Upper lobe of left lung (tissue), 6 donors: ENCODE measurements around the gene CENPU. TPM values are rescaled to one million over a fixed set of nuclear protein-coding genes. Genes with fewer than 3 reads are reported as not detected.
"Not testable (repeated sequence)": the region's sequence is repeated elsewhere in the genome, so short reads cannot be mapped to it uniquely, and the experiment has no call there.

Experiments used
- ATAC-seq, 2 donors: fragments of 200-7000 bp; cut with Tn5 transposase; one replicate each; pipeline ENCODE4 v1.9.1; 2022; ENCODE audit warnings: mild to moderate bottlenecking in 2 of 2, moderate library complexity in 2 of 2; ENCODE audit not compliant: low FRiP score in 2 of 2
- DNase-seq, 2 donors: peaks; one replicate each; pipeline ENCODE4 v3.0.0-alpha.2; 2019 to 2020
- H3K27ac ChIP-seq, 4 donors: fragments of 200-600 bp; sonication (generic); one replicate each; pipeline ENCODE4 v1.5.1; 2016 to 2019
- H3K27me3 ChIP-seq, 4 donors: fragments of 200-600 bp; sonication (generic); one replicate each; pipeline ENCODE4 v1.5.1; 2017 to 2019
- H3K36me3 ChIP-seq, 4 donors: fragments of 200-600 bp; sonication (generic); one replicate each; pipeline ENCODE4 v1.5.1; 2016 to 2019
- H3K4me1 ChIP-seq, 4 donors: fragments of 200-600 bp; sonication (generic); one replicate each; pipeline ENCODE4 v1.5.1; 2018 to 2019
- H3K4me3 ChIP-seq, 4 donors: fragments of 200-600 bp; sonication (generic); one replicate each; pipeline ENCODE4 v1.5.1; 2017 to 2019; ENCODE audit warnings: mild to moderate bottlenecking in 2 of 4, moderate library complexity in 1 of 4
- H3K9me3 ChIP-seq, 4 donors: fragments of 200-600 bp; sonication (generic); one replicate each; pipeline ENCODE4 v1.5.1; 2018 to 2019
- CTCF ChIP-seq, 6 experiments: fragments of 450-650 bp in 4 of 6; fragments of 200-600 bp in 2 of 6; sonication (generic) in 2 of 6; IDR thresholded peaks; one replicate each; pipeline ENCODE4 v1.5.1; 2016 to 2019; ENCODE audit warnings: antibody characterized with exemption in 6 of 6
- EP300 ChIP-seq, 4 donors: sonication (generic); formaldehyde crosslinking; IDR thresholded peaks; one replicate each; pipeline ENCODE4 v1.5.1; 2017; ENCODE audit warnings: antibody characterized with exemption in 4 of 4, control low read depth in 2 of 4
- POLR2A ChIP-seq, 4 donors: fragments of 450-650 bp; IDR thresholded peaks; one replicate each; pipeline ENCODE4 v1.5.1; 2016 to 2017; ENCODE audit warnings: antibody characterized with exemption in 4 of 4, mild to moderate bottlenecking in 2 of 4
- POLR2AphosphoS5 ChIP-seq, 2 donors: sonication (generic); formaldehyde crosslinking; IDR thresholded peaks; one replicate each; pipeline ENCODE4 v1.5.1; 2017; ENCODE audit warnings: antibody characterized with exemption in 2 of 2
- WGBS, 2 donors: methylation state at CpG; one replicate each; pipeline ENCODE4 v1.1.5; 2017 to 2018; 5-methylcytosine and 5-hydroxymethylcytosine counted together
- total RNA-seq, 6 donors: library from RNA; depleted of rRNA in 4 of 6; stranded (reverse); fragments of >200 nt in 4 of 6; gene quantifications; one replicate each; pipeline versions ENCODE4 v1.1.0 to v1.2.1, GENCODE V29; 2016 to 2021
- donor health status: DM: no; HTN: no; CAD: no; lungs with moderate emphysema.
- donor health status: DM: no; HTN: yes; CAD: no; lungs with severe emphysema.

The CENPU gene
- total RNA-seq, 6 donors from 2014 or later = 0.44 to 5.5 (median 3.5) TPM; not detected in 1

DNA sequence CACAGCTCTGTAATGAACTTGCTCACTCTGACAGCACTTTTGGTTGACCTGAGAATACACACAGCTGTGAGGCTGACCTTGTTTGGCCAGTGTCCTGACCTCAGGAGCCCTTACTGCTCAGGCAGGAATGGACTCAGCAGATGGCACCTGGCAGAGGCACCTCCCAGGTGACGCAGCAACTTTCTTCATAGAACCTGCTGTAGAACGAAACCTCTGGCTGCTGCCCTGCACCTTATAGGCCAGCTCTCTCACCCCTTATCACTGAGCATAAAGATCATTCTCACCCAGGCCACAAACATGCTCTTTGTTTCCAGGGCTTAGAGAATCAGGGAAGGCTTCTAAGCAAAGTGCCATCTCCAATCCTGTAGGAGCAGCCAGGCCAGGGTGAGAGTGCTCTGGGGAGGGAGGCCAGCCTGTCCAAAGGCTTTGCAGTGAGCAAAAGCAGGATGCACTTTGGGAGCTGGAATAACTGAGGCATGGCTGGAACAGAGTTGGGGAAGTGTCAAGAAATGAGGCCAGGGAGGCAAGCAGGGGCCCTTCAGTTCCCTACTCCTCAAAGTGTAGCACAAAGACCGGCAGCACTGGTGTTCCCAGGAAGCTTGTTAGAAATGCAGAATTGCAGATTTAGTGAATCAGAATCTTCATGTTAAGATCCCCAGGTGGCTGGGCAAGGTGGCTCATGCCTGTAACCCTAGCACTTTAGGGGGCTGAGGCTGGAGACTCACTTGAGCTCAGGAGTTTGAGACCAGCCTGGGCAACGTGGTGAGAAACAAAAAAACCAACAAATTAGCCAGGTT is 13.3 kb upstream of the CENPU start:
- DNase-seq = peak in 1 of 2 donors; percentile 83
- TF ChIP-seq POLR2A (IDR thresholded peaks at IDR 0.05) (no peak), POLR2AphosphoS5 (IDR thresholded peaks at IDR 0.05) (no peak), CTCF (IDR thresholded peaks at IDR 0.05) (no peak), EP300 (IDR thresholded peaks at IDR 0.05) (no peak)
- no peak overlapping the region for H3K4me3 ChIP-seq
- 73 to 78% methylated on average over 2 to 4 of the region's 4 CpGs for WGBS, 2 donors
- peaks cover 26 to 35% (median 29%) of the 10 kb centered on the region in 4 donors for H3K4me1 ChIP-seq
- ATAC-seq = peak; percentile 7 to 53
- no peaks in the 10 kb centered on the region for H3K9me3 ChIP-seq
- H3K27me3 ChIP-seq = no peaks in the 10 kb centered on the region
- H3K36me3 ChIP-seq = no peaks in the 10 kb centered on the region
- peak overlapping the region; percentile 69 to 77 (median 72) for H3K27ac ChIP-seq

GRCh38 chr4:184745831-184746795 is 12.2 kb upstream of the CENPU start:
- H3K4me1 ChIP-seq = peaks cover 26 to 35% (median 29%) of the 10 kb centered on the region in 4 donors
- H3K9me3 ChIP-seq = no peaks in the 10 kb centered on the region
- H3K27ac ChIP-seq = peak overlapping the region; percentile 69 to 77 (median 72)
- no peak overlapping the region for H3K4me3 ChIP-seq
- H3K36me3 ChIP-seq = no peaks in the 10 kb centered on the region
- DNase-seq (peak in 1 of 2 donors; percentile 74), ATAC-seq (peak; percentile 87 to 91)
- TF ChIP-seq POLR2AphosphoS5 (IDR thresholded peaks at IDR 0.05) (peak in 1 of 2 donors; percentile 68), POLR2A (IDR thresholded peaks at IDR 0.05) (peak in 1 of 4 donors; percentile 39), CTCF (IDR thresholded peaks at IDR 0.05) (peak; percentile 38 to 67 (median 64)), EP300 (IDR thresholded peaks at IDR 0.05) (peak in 2 of 4 donors; percentile 21 to 68)
- H3K27me3 ChIP-seq = no peaks in the 10 kb centered on the region
- 9 to 19% methylated on average over 9 to 10 of the region's 10 CpGs for WGBS, 2 donors

DNA sequence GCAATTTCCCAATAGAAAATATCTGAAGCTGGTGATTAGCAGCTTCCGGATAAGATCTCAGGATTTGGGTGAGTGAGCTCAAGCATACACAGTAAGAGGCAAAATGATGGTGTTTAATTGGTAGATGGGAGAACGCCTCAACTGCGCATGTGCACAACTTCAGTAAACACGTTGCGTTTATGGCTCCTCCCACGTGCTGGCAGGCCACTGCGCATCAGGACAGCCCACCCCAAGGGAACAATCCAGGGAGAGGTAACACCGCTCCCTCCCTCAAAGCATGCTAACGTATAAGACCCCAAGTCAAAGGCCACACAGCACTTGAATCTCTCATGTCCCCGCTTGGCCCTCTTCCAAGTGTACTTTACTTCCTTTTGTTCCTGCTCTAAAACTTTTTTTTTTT is 10.3 kb upstream of the CENPU start:
- H3K27ac ChIP-seq = no peak overlapping the region
- H3K4me1 ChIP-seq = peaks cover 26 to 35% (median 29%) of the 10 kb centered on the region in 4 donors
- DNase-seq = no peak
- ATAC-seq = no peak
- TF ChIP-seq CTCF (IDR thresholded peaks at IDR 0.05) = no peak
- no peak for TF ChIP-seq POLR2A (IDR thresholded peaks at IDR 0.05)
- no peak for TF ChIP-seq POLR2AphosphoS5 (IDR thresholded peaks at IDR 0.05)
- TF ChIP-seq EP300 (IDR thresholded peaks at IDR 0.05) = no peak
- no peak overlapping the region for H3K4me3 ChIP-seq
- H3K9me3 ChIP-seq = peaks cover 0 to 3% (median 0%) of the 10 kb centered on the region in 4 donors
- no peaks in the 10 kb centered on the region for H3K36me3 ChIP-seq
- no peaks in the 10 kb centered on the region for H3K27me3 ChIP-seq
- 90 to 93% methylated on average over 9 to 10 of the region's 10 CpGs for WGBS, 2 donors

DNA sequence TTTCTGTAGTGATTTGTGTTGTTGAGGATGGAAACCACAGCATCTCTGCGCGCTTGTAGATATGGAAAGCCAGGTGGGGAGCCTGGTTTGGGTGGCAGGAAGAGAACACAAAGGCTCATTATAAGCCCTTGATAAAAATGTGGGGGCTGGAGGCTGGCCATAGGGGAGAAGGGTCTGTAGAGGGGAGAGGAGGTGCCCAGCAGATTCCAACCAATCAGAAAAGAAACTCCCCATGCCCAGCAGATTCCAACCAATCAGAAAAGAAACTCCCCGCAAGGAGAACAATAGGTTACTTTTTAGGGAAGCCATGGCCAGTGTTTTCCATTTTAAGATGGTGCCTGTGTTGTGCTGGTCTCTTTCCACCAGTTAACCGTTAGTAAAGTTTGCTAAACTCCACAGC is 9.8 kb upstream of the CENPU start:
- 93 to 98% methylated on average over 4 of the region's 4 CpGs for WGBS, 2 donors
- ATAC-seq (no peak), DNase-seq (no peak)
- H3K27me3 ChIP-seq = no peaks in the 10 kb centered on the region
- peaks cover 21 to 33% (median 32%) of the 10 kb centered on the region in 4 donors for H3K4me1 ChIP-seq
- no peak overlapping the region for H3K4me3 ChIP-seq
- H3K36me3 ChIP-seq = no peaks in the 10 kb centered on the region
- no peak for TF ChIP-seq POLR2A (IDR thresholded peaks at IDR 0.05)
- no peak for TF ChIP-seq POLR2AphosphoS5 (IDR thresholded peaks at IDR 0.05)
- no peak overlapping the region for H3K27ac ChIP-seq
- H3K9me3 ChIP-seq = peaks cover 0 to 3% (median 0%) of the 10 kb centered on the region in 4 donors

GRCh38 chr4:184741651-184742050 is 7.8 kb upstream of the CENPU start:
- H3K27me3 ChIP-seq, H3K4me3 ChIP-seq, H3K27ac ChIP-seq, H3K36me3 ChIP-seq, H3K9me3 ChIP-seq, ATAC-seq, DNase-seq: not testable (repeated sequence)
- 50 to 85% methylated on average over 1 of the region's 1 CpG for WGBS, 2 donors
- H3K4me1 ChIP-seq = peaks cover 6 to 15% (median 14%) of the 10 kb centered on the region in 4 donors
